HCT116 (cell line): Measurements from ENCODE around the gene FOXJ2. TPM values are rescaled to one million over a fixed set of nuclear protein-coding genes. Genes with fewer than 3 reads are reported as not detected.

Source experiments
- ATAC-seq: fragments of 200-7000 bp; cut with Tn5 transposase; 2 replicates; pipeline ENCODE4 v1.9.1; 2020; ENCODE audit warnings: mild to moderate bottlenecking, moderate library complexity
- BruUV-seq: library from RNA; stranded (reverse); fragments of 400-500 nt; replicated peaks from 2 replicates; lab custom pipeline; 2021; lab: Mats Ljungman, UMichigan
- CTCF ChIA-PET: fragments of 300-600 bp; sonication (Branson Sonifier 250); formaldehyde crosslinking; loops from one replicate; lab custom pipeline; 2021; ENCODE audit warnings: antibody characterized with exemption; lab: Charles Lee
- POLR2A ChIA-PET: fragments of 300-600, 350-600 bp; sonication (Branson Sonifier 250); formaldehyde crosslinking; loops from one replicate; lab custom pipeline; 2021; ENCODE audit warnings: antibody characterized with exemption; lab: Charles Lee
- RAD21 ChIA-PET, 2 experiments: fragments of 300-600 bp; sonication (Branson Sonifier 250); formaldehyde crosslinking; loops; one replicate each; lab custom pipeline; 2023; ENCODE audit warnings: low total read pairs in 2 of 2; ENCODE audit not compliant: uncharacterized antibody in 2 of 2, unreplicated experiment in 2 of 2, low non-redundant PET in 1 of 2; lab: Charles Lee
- DNase-seq: peaks from one replicate; pipeline ENCODE4 v3.0.0-alpha.2; 2010; ENCODE audit warnings: low read depth, low spot score
- H2AFZ ChIP-seq: fragments of 200-600 bp; shearing (Covaris generic), sonication (generic); 2 replicates; pipeline ENCODE4 v1.6.1; 2017; ENCODE audit warnings: low read depth, mixed run types, mixed read lengths, antibody characterized with exemption, low read length; ENCODE audit not compliant: poor library complexity, severe bottlenecking
- H3K27ac ChIP-seq: 2 replicates; pipeline ENCODE4 v1.5.1; 2012; ENCODE audit warnings: low read depth, low read length
- H3K27me3 ChIP-seq: fragments of 200-600 bp; sonication (generic); 2 replicates; pipeline ENCODE4 v1.6.1; 2016; ENCODE audit warnings: mixed run types, low read length, mixed read lengths; ENCODE audit not compliant: insufficient read depth
- H3K36me3 ChIP-seq, 2 experiments: fragments of 200-500 bp in 1 of 2; fragments of 200-600 bp in 1 of 2; sonication (Bioruptor generic) in 1 of 2; sonication (generic) in 1 of 2; 2 replicates each; pipeline versions ENCODE4 v1.5.1 to v1.6.1; 2014 to 2016; ENCODE audit warnings: low read length in 2 of 2, inconsistent platforms in 1 of 2, mixed read lengths in 1 of 2, mixed run types in 1 of 2; ENCODE audit not compliant: insufficient read depth in 2 of 2, control insufficient read depth in 1 of 2
- H3K4me1 ChIP-seq, 2 experiments: fragments of 200-600 bp in 1 of 2; sonication (generic) in 1 of 2; 2 replicates each; pipeline versions ENCODE4 v1.5.1 to v1.6.1; 2012 to 2017; ENCODE audit warnings: low read length in 2 of 2, inconsistent platforms in 1 of 2, mild to moderate bottlenecking in 1 of 2, mixed read lengths in 1 of 2, mixed run types in 1 of 2, moderate library complexity in 1 of 2; ENCODE audit not compliant: insufficient read depth in 2 of 2, control insufficient read depth in 1 of 2
- H3K4me2 ChIP-seq: fragments of 200-600 bp; sonication (generic); 2 replicates; pipeline ENCODE4 v1.6.1; 2017; ENCODE audit warnings: mixed run types, low read length, mixed read lengths
- H3K4me3 ChIP-seq, 2 experiments: fragments of 200-600 bp in 1 of 2; sonication (generic) in 1 of 2; replicated peaks in 1 of 2; 2 replicates each; pipeline ENCODE4 v1.5.1; 2011 to 2016; ENCODE audit warnings: low read length in 2 of 2, control low read depth in 1 of 2, low read depth in 1 of 2, mild to moderate bottlenecking in 1 of 2, mixed read lengths in 1 of 2, mixed run types in 1 of 2
- H3K79me2 ChIP-seq: fragments of 200-600 bp; sonication (generic); 2 replicates; pipeline ENCODE4 v1.6.1; 2017; ENCODE audit warnings: mild to moderate bottlenecking, mixed run types, low read length, moderate library complexity, mixed read lengths; ENCODE audit not compliant: insufficient read depth
- H3K9ac ChIP-seq: fragments of 200-600 bp; sonication (generic); 2 replicates; pipeline ENCODE4 v1.6.1; 2016; ENCODE audit warnings: low read length, mixed read lengths
- H3K9me2 ChIP-seq: fragments of 200-600 bp; sonication (generic), shearing (Covaris generic); 2 replicates; pipeline ENCODE4 v1.6.1; 2017; ENCODE audit warnings: mixed run types, mild to moderate bottlenecking, moderate library complexity; ENCODE audit not compliant: insufficient read depth
- H3K9me3 ChIP-seq, 2 experiments: fragments of 200-500 bp in 1 of 2; fragments of 200-600 bp in 1 of 2; sonication (Bioruptor generic) in 1 of 2; sonication (generic) in 1 of 2; 2 replicates each; pipeline ENCODE4 v1.6.1; 2014 to 2017; ENCODE audit warnings: low read length in 2 of 2, mixed read lengths in 2 of 2, inconsistent platforms in 1 of 2, low read depth in 1 of 2, mild to moderate bottlenecking in 1 of 2, mixed run types in 1 of 2, moderate library complexity in 1 of 2; ENCODE audit not compliant: control insufficient read depth in 1 of 2, insufficient read depth in 1 of 2
- H4K20me1 ChIP-seq: fragments of 200-600 bp; sonication (generic), shearing (Covaris generic); 2 replicates; pipeline ENCODE4 v1.6.1; 2017; ENCODE audit warnings: mixed run types, mild to moderate bottlenecking, moderate library complexity; ENCODE audit not compliant: insufficient read depth
- ATF3 ChIP-seq: IDR thresholded peaks from 2 replicates; pipeline ENCODE4 v1.6.1; 2012
- CEBPB ChIP-seq: IDR thresholded peaks from 2 replicates; pipeline ENCODE4 v1.6.1; 2012; ENCODE audit warnings: low read depth
- CTCF ChIP-seq, 3 experiments: fragments of 200-600 bp in 1 of 3; sonication (generic) in 1 of 3; IDR thresholded peaks in 2 of 3; conservative IDR thresholded peaks in 1 of 3; 2 replicates each; pipeline ENCODE4 v1.5.1; 2012 to 2017; ENCODE audit warnings: low read depth in 2 of 3, low read length in 2 of 3, antibody characterized with exemption in 1 of 3, borderline replicate concordance in 1 of 3, control low read depth in 1 of 3, mild to moderate bottlenecking in 1 of 3, mixed read lengths in 1 of 3, mixed run types in 1 of 3, moderate library complexity in 1 of 3; ENCODE audit not compliant: insufficient read depth in 1 of 3
- ELF1 ChIP-seq: IDR thresholded peaks from 2 replicates; pipeline ENCODE4 v1.6.1; 2012; ENCODE audit warnings: low read depth, borderline replicate concordance
- EZH2phosphoT487 ChIP-seq: fragments of 200-600 bp; IDR thresholded peaks from 2 replicates; pipeline ENCODE4 v1.6.1; 2018; ENCODE audit warnings: antibody characterized with exemption, borderline replicate concordance
- FOSL1 ChIP-seq: IDR thresholded peaks from 2 replicates; pipeline ENCODE4 v1.6.1; 2012; ENCODE audit warnings: low read depth
- JUND ChIP-seq: IDR thresholded peaks from 2 replicates; pipeline ENCODE4 v1.6.1; 2012
- MAX ChIP-seq: IDR thresholded peaks from 2 replicates; pipeline ENCODE4 v1.6.1; 2012
- POLR2A ChIP-seq: IDR thresholded peaks from 2 replicates; pipeline ENCODE4 v1.7.0; 2011; ENCODE audit warnings: borderline replicate concordance; ENCODE audit not compliant: insufficient read depth, insufficient read length; ENCODE audit errors: extremely low read depth
- REST ChIP-seq: IDR thresholded peaks from 2 replicates; pipeline ENCODE4 v1.6.1; 2012; ENCODE audit warnings: low read depth
- TCF7L2 ChIP-seq: IDR thresholded peaks from 2 replicates; pipeline ENCODE4 v1.7.0; 2011; ENCODE audit warnings: borderline replicate concordance, inconsistent platforms; ENCODE audit not compliant: insufficient read depth, insufficient read length; ENCODE audit errors: extremely low read depth
- YY1 ChIP-seq: IDR thresholded peaks from 2 replicates; pipeline ENCODE4 v1.6.1; 2011; ENCODE audit warnings: low read length, low read depth, moderate library complexity, mild to moderate bottlenecking; ENCODE audit not compliant: insufficient replicate concordance; ENCODE audit errors: extremely low read depth
- ZBTB33 ChIP-seq: IDR thresholded peaks from 2 replicates; pipeline ENCODE4 v1.6.1; 2011; ENCODE audit warnings: mild to moderate bottlenecking, low read length, moderate library complexity; ENCODE audit not compliant: insufficient replicate concordance; ENCODE audit errors: extremely low read depth
- ZFX ChIP-seq: fragments of 450-650 bp; IDR thresholded peaks from 2 replicates; pipeline ENCODE4 v1.6.1; 2017
- ZNF274 ChIP-seq: fragments of 200-500 bp; sonication (Bioruptor generic); IDR thresholded peaks from 2 replicates; pipeline ENCODE4 v1.6.1; 2014; ENCODE audit warnings: mild to moderate bottlenecking, low read depth, low read length, inconsistent platforms
- intact Hi-C: fragments of 100-400 bp; cut with micrococcal nuclease; formaldehyde crosslinking; loops from 2 replicates; pipeline ENCODE4 v1.10.0; 2022
- total RNA-seq: library from RNA; stranded (reverse); gene quantifications from one replicate; pipeline ENCODE4 v1.2.1, GENCODE V29; 2021; ENCODE audit not compliant: unreplicated experiment

FOXJ2 gene
- total RNA-seq, 1 experiment from 2014 or later, result 20.3 TPM

GRCh38 chr12:8093291-8093690, 60.8 kb downstream of the FOXJ2 start:
- ATAC-seq (no peak), DNase-seq (no peak)
- H3K36me3 ChIP-seq, result peaks cover 23 to 37% of the 10 kb centered on the region in 2 experiments; a peak in 3 of 4 replicates
- H3K27me3 ChIP-seq, result no peaks in the 10 kb centered on the region
- no peak overlapping the region for H3K27ac ChIP-seq
- no peaks in the 10 kb centered on the region for H3K9me2 ChIP-seq
- no peak overlapping the region for H3K4me3 ChIP-seq
- no TSS peak for BruUV-seq
- RAD21 ChIA-PET, result no interaction called here
- intact Hi-C loops, result no loop called here
- POLR2A ChIA-PET, result no interaction called here
- H3K79me2 ChIP-seq, result peaks cover 10% of the 10 kb centered on the region
- no peak overlapping the region for H2AFZ ChIP-seq
- TF ChIP-seq ELF1 (no peak), CTCF (IDR thresholded peaks at IDR 0.05 in 2 of 3, conservative IDR thresholded peaks at IDR 0.05 in 1 of 3; ENCODE audit: borderline replicate concordance in 1 of 3, insufficient read depth in 1 of 3, low read depth in 2 of 3, low read length in 2 of 3) (no peak), ZBTB33 (no peak), ZFX (no peak), CEBPB (no peak), TCF7L2 (no peak), FOSL1 (no peak), ATF3 (no peak), POLR2A (no peak), YY1 (no peak), EZH2phosphoT487 (no peak), JUND (no peak), REST (no peak), MAX (no peak), ZNF274 (no peak)
- H3K4me2 ChIP-seq, result no peak overlapping the region
- H3K4me1 ChIP-seq, result no peaks in the 10 kb centered on the region
- CTCF ChIA-PET, result no interaction called here
- no peak overlapping the region for H3K9ac ChIP-seq
- H3K9me3 ChIP-seq, result no peaks in the 10 kb centered on the region
- H4K20me1 ChIP-seq, result no peaks in the 10 kb centered on the region
